Occipital lobe (tissue), 2 donors: ENCODE measurements around the gene NALCN. TPM values are rescaled to one million over a fixed set of nuclear protein-coding genes. Genes with fewer than 3 reads are reported as not detected.
A peak's percentile ranks its signal among the peaks of the same experiment; 100 is the strongest.
"Not testable (repeated sequence)": the region's sequence is repeated elsewhere in the genome, so short reads cannot be mapped to it uniquely, and the experiment has no call there.

Experiments used
- DNase-seq: peaks from one replicate; lab custom pipeline; 2025; lab: John Stamatoyannopoulos, UW
- total RNA-seq: library from RNA; depleted of rRNA; stranded (reverse); fragments of >200 nt; gene quantifications from one replicate; pipeline ENCODE4 v1.2.3, GENCODE V29; 2014

Gene NALCN
- total RNA-seq, 1 donor from 2014 or later: 28.5 TPM

DNA sequence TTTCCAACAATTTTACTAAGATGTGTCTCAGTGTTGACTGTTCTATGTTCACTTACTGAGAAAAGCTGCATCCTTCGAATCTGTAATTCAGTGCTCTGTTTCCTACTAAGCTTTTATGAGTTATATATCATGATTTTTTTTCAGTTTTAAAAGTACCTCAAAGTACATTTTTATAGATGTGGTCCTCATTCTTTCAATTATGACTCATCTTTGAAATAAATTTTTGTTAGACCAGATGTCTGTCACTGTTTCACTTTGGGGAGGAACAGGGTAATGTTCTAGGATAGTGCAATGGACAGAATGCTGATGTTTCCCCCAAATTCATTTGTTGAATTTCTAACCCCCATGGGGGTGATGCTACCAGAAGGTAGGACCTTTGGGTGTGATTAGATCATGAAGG, 74.8 kb downstream of the NALCN start:
- DNase-seq: no peak

DNA sequence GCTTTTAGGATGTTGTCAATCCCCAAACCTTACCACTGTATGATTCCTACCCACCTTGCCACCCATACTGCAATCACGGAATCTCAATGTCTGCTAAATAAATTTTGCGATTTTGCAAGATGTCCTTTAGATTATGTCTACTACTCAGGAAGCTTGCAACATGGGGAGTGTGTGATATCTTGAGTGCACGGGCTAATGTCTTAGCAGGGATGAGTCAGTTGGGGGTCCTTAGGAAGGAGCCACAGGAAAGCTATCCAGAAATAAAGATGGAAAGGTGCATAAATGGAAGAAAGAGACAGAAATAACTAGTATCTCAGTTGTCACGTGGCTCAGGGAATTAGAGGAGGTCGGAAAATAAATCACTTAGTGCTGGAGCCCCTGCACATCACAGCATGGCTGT, 77.1 kb downstream of the NALCN start:
- DNase-seq: no peak

DNA sequence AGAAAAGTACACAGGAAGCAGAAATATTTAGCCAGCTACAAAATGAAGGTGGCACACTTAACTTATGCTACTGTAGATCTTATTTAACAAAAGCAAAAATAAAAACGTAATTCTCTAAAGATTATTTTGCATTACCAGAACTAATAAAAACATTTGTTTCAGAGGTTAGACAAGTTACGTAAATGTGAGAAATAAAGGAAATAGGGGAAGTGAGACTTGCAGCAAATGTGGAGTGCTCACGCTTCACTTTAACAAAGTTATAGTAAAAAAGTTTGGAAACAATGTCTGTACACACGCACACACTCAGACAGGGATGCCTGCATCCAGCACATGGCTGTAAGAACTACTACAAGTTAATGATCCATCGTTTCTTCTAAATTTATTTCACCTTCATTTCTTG, 83.7 kb downstream of the NALCN start:
- no peak for DNase-seq

DNA sequence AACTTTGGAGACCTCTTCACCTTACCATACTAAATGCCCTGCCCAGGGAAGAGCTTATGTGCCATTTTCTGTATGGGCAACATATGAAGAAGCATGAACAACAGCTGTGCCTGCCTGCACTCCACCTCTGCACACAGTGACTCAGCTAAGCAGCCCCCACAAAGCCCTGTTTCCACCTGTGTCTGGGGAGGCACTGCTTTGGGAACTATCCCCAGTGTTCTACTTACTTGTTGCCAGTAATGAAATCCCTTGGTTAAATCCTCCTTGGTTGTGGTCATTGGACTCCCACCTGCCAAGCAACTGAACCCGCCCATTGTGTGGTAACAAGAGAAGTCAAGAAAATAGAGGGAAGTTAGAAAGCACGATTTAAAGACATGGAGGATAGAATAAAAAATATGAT, 84.6 kb downstream of the NALCN start:
- DNase-seq: peak; percentile 7

DNA sequence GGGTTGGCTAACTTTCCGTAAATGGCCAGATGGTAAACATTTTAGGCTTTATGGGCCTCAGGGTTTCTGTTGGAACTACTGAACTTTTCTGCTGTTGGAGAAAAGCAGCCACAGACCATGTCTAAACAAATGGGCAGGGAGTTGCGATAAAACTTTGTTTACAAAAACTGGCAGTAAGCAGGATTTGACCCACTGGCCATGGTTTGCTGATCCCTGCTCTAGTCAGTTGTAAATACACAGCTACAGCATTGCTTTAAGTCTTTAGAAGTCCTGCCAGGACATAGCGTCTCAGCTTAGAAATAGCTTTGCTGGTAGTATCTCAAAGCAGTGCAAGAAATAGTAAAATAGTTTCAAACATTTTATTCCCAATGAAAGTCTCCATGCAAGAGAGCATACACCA, 88.4 kb downstream of the NALCN start:
- DNase-seq: no peak

DNA sequence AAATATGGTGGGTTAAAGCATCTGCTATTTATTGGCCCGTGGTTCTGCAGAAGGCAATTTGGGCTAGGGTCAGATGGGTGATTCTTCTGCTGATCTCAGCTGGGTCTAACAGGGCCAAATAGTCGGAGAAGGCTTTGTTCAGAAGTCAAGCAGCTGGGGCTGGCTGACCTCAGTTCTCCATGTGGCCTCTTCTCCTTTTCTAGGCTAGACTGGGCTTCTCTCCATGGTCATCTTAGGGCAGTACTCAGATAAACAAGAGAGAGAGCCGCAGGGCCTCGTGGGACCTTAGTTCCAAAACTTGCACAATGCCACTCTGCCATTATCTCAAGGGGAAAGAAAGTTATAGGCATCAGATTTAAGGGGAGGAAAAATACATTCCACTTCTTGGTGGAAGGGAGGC, 89.6 kb downstream of the NALCN start:
- no peak for DNase-seq

DNA sequence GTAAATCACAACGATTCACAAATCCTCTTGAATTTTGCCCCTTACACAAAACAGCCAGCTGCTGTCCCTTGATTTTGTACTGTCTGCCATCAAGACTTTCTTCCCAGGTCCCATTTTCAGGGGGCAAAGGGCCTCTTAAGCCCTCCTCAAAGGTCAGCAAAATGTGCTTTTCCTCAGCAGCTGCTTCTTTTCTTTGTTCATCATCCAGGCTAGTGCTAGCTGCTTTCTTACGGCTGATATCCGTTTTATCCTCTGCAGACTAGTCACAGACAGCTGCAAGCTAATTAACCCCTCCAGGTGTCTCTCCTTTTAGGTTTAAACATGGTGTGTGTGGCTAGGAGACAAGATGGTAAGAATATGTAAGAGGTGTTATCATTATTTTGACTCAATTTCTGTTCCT, 90.9 kb downstream of the NALCN start:
- DNase-seq: no peak

DNA sequence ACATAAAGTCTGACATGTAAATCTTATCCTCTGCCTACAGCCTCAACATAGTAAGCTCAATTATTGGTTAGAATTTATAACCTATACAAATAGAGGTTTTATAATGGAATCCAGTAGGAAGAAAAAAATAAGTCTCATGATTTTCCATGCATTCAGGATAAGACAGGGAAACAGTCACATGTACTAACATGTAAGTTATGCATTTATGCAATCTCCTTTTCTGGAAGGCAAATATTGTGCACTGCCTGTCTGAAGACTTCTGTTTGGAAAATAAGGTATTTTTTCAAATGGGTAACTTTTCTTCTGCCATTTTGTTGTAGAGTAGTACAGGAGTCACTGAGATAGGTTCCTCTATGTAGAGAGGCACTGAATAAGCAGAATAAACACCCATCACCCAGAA, 92.7 kb downstream of the NALCN start:
- DNase-seq: no peak

DNA sequence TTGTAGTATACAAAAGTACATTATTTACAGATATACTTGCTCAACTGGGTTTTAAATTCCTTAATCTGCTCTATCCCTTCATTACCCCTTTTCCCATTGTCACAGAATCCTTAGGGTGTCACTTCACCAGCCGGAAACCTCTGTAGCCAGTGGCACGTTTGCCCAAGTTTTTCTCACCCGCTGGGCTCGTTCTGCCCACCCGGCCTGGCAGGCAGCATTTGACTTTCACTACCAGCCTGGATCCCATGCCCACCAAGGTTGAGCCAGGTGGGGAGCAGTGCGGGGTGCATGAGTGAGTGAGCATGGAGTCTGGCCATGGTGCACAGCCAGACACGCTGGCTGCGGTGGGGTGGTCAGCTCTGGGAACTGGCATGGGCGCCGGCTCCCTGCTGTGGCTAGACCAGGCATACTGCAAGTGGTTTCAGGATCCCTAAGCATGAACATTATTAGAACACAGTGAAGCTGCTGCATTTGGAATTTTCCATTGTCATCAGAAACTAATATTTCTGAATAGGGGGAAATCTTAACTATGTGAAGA, 98.3 kb downstream of the NALCN start:
- no peak for DNase-seq

DNA sequence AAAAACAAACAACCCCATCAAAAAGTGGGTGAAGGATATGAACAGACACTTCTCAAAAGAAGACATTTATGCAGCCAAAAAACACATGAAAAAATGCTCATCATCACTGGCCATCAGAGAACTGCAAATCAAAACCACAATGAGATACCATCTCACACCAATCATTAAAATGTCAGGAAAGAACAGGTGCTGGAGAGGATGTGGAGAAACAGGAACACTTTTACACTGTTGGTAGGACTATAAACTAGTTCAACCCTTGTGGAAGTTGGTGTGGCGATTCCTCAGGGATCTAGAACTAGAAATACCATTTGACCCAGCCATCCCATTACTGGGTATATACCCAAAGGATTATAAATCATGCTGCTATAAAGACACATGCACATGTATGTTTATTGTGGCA, 102.8 kb downstream of the NALCN start:
- not testable (repeated sequence) for DNase-seq

DNA sequence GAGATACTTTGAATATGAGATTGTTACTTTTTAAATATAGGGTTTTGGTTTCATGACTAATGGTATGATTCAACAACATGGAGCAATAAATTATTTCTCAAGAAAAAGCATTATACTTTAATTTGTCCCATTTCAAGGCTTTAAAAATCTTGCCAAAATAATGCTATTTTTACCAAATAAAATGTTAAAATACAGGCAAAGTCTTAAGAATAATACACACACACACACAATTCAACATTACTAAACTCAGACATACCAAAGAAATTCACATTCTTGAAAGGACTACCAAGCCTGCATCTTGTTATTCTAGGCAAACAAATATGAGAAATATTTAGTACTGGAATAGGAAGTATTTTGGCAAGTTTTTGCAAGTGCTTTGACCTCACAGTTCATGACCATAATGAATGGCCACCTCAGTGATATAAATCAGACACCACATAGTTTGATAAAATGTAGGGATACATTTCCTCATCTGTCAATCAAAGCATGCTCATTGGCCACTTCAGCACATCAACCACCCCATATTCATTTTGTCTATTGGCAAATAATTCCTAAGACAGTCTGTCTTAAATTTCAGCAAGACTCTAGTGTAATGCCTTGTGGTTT, 107.2 kb downstream of the NALCN start:
- no peak for DNase-seq

DNA sequence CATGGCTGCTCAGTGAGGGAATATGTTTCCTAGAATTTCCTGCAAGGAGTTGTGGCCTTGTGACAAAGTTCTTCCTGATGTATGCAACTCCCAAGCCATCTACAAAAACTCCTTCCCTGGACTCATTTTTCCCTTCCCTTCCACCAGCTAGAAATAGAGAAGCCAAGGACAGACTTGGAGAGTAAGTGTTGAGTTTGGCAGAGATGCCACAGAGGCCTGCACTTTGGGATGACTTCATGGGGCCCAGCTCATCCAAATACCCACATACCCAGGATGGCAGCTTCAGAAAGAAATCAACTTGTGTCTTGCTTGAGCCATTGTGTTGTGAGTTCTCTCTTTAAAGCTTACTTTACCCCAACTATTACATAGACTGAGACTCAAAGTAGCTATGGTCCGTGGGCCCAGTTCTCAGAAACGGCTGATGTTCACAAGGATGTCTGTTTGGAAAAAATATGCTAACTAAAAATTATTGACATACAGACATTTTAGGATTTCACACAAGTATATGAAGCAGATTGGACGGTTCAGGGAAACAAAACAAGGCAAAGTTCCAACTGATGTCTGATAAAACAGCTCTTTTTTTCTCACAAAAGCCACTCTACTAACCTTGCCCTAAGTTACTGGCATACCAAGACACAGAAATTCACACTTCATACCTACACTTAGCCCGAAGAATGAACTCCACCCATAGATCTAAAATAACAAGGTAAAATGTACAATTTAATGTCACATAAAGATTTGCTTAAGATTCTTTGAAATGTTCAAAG, 107.9 kb downstream of the NALCN start:
- no peak for DNase-seq

DNA sequence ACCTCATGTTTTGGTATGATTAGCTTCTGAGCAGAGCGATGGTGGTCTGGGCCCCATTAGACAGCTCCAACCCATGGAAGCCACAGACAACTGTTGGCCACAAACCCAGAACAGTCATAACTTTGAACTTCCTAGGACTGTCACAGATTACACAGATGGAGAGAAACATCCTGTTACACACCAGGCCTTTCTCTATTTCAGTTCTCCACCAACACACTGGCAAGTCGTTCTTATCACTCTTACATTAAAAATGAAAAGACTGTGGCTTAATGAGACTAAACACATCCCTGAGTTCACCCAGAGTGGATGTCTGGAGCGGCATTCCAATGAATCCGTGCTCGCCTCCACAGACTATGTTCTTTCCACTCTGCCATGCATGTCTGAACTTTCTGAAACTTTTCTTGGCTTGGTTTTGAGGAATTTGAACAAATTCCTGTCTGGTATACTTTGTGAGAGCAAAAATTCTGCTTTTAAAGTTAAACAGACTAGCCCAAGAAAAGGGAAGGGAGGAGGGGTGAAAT, 109.1 kb downstream of the NALCN start:
- no peak for DNase-seq

DNA sequence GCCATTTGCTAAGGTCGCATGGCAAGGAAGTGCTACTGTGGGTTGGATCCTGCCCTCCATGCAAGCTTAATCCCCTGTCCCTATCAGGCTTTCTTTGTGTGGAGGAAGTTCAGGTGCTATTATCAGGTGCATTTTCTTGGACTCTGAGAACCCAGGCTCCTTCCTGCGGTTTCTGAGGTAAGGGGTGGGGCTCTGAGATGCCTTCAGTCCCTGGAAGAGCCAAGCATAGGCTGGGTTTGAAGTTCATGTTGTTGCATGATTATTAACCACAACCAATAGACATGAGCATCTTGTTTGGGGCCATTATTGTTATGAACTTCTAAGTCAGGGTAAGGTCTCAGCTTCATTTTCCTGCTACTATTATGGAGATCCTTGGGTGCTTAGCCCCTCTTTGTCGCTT, 109.5 kb downstream of the NALCN start:
- no peak for DNase-seq

DNA sequence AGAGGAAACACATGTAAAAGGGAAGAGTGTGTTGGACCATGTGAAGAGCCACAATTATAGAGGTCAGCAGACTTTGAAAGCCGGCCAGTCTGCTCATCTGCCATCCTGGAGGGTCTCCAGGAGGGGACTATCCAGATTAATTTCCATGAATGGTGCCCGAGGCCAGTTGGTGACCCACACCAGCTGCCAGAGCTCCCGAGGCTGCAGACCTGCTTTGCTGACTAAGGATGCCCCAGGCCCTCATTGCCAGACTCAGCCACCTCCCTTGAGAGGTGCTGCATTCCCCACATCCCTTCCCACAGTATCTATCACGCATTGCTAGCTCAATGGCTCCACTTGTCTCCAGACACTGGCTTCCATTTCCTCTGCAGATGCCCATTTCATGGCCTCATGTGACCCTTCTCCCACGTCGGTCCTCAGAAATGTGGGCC, 110.3 kb downstream of the NALCN start:
- DNase-seq: no peak

DNA sequence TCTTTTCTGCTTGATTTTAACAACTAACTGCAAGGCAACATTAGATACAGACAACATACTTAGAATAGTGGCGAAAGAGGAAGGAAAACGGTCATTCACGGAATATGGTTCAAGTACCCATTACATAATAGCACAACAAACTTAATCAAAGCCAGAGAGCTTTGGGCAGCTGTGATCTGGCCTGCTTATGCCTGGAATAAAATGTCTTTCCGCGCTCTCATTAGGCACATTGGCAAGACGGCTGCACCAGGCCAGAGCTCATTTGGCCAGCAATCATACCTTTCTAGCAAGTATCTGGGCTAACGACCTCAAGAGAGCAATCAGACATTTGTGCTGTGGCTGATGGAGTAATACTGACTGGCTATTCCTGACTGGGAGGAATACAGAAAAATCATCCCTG, 112.8 kb downstream of the NALCN start:
- DNase-seq: no peak

DNA sequence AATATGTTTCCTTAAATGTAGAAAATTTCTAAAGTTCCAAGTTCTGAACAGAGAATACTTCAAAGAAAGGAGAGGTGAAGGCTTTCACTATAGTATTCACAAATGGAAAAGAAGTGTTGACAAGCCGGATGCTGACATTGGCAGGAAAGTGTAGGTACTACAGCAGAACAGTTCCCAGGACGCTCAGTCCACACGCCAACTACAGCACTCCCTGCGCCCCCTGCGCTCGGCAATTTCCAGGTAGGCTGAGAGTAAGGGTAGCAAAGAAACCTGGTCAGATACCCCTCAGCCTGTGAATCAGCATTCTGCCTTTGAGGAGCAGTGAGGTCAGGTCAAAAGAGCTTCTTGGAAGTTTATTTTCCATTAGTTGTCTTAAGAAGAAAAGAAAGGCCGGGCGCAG, 115.3 kb downstream of the NALCN start:
- DNase-seq: no peak

DNA sequence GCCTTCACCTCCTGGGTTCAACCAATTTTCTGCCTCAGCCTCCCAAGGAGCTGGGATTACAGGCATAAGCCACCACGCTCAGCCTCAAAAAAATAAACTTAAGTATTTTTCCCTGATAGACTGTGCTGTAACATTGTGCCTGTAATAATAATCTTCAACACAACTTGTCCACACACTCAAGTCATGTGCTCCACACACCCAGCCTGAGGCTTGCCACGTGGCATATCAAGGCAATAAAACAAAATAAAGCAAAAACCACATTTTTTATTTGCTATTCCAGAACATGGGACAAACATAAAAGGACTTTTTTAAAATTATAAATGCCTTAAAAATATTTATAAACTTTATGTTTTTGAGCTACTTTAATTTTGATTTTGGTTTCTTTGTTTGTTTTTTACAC, 115.8 kb downstream of the NALCN start:
- no peak for DNase-seq

DNA sequence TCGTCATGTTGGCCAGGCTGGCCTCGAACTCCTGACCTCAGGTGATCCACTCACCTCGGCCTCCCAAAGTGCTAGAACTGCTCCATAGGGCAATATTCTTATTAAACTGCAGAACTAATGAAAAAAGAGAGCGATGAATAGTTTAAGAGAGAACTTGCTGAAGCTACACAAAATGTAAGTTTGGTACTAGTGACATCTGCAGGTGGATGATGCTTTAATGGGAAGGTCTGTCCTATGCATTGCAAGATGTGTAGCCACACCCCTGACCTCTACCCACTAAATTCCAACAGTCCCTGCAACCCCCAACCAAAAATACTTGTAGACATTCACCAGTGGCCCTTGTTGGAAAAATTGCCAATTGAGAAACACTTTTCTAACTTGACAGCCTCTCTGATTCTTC, 117.8 kb downstream of the NALCN start:
- no peak for DNase-seq

DNA sequence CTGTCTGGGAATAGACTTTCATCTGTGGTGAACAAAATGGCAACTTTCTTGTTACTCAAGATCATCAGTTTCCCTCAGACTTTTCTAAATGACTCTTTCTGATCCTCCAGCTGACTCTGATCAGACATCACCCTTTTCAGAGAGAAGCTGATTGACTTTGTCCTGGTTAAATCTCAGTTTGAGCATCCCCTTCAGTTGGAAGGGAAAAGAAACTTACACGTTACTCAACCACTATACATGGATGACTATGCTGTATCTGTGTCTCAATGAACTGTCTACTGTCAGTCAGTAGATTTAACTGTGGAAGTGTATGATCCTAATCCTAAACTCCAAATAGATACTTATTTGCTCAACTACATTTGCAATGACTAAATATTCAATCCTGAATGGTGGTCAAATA, 118.5 kb downstream of the NALCN start:
- DNase-seq: no peak

DNA sequence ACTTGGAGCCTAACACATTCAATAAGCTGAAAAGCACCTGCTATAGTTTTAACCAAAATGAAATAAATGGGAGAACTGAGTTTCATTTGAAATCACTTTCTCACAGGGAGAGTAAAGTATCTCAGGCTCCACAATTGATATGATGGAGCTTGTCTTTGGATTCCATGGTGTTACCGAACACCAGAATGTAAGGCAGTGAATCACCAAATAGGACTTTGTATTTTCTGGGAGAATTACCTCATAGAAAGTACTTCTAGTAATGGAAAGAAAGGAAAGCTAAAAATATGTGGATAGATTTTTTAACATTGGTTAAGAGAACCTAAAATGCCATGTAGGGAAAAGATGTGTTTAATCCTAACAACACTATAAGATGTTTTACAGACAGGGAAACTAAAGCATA, 123.6 kb downstream of the NALCN start:
- DNase-seq: no peak

DNA sequence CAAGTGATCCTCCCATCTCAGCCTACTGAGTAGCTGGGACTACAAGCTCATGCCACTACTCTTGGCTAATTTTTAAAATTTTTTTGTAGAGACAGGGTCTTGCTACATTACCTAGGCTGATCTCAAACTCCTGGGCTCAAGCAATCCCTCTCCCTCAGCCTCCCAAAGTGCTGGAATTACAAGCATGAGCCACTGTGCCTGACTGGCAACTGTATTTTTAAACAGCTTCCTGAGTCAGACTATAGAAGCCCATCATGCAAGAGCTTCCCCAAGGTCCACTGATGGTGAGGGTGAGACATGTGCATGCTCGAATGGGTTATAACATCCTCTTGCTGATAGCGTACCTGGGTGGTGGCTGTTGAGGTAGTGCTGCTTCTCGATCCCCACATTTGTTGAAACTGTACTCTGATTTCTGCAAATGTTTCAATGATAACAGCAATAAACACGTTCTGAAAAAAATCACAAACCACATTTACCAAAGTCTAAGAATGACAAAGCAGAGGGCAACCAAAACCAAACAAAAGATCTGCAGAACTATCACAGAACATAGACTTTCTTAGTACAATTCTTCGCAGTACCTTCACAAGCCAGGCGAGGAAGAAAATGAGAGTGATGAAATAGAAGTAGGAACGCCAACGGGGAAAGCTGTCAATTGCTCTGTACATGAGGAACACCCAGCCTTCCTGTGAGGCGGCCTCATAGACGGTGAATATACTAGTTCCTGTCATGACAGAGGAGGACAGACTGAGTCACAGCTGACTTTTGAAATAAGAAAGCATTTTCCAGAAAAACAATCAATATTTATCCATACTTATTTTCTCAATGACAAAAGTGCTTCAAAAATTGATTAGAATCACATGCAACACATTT, 124.4 kb downstream of the NALCN start:
- no peak for DNase-seq
